Neural progenitor cell (in vitro differentiated cells): Measurements from ENCODE around the gene EVC. TPM values are rescaled to one million over a fixed set of nuclear protein-coding genes. Genes with fewer than 3 reads are reported as not detected.

Experiments used
- DNase-seq: peaks from one replicate; pipeline ENCODE4 v3.0.0-alpha.2; 2016; ENCODE audit warnings: low spot score
- H2AFZ ChIP-seq: fragments of 200-600 bp; sonication (generic); replicated peaks from 2 replicates; pipeline ENCODE4 v1.6.1; 2016; ENCODE audit warnings: antibody characterized with exemption
- H3F3A ChIP-seq: fragments of 200-600 bp; sonication (generic); 2 replicates; pipeline ENCODE4 v1.6.1; 2016; ENCODE audit warnings: antibody characterized with exemption, low read depth
- H3K27ac ChIP-seq: fragments of 200-600 bp; sonication (generic); 2 replicates; pipeline ENCODE4 v1.5.1; 2016; ENCODE audit warnings: mild to moderate bottlenecking
- H3K27me3 ChIP-seq: fragments of 200-600 bp; sonication (generic); 2 replicates; pipeline ENCODE4 v1.6.1; 2016; ENCODE audit warnings: mild to moderate bottlenecking, moderate library complexity
- H3K36me3 ChIP-seq: fragments of 200-600 bp; sonication (generic); 2 replicates; pipeline ENCODE4 v1.5.1; 2016
- H3K4me1 ChIP-seq: fragments of 200-600 bp; sonication (generic); 2 replicates; pipeline ENCODE4 v1.6.1; 2016; ENCODE audit warnings: mixed run types
- H3K4me2 ChIP-seq: fragments of 200-600 bp; sonication (generic); 2 replicates; pipeline ENCODE4 v1.6.1; 2016
- H3K4me3 ChIP-seq: fragments of 200-600 bp; sonication (generic); 2 replicates; pipeline ENCODE4 v1.5.1; 2016
- H3K79me2 ChIP-seq: fragments of 200-600 bp; sonication (generic); 2 replicates; pipeline ENCODE4 v1.6.1; 2016; ENCODE audit warnings: low read depth
- H3K9ac ChIP-seq: fragments of 200-600 bp; sonication (generic); 2 replicates; pipeline ENCODE4 v1.6.1; 2016
- H3K9me3 ChIP-seq: fragments of 200-600 bp; sonication (generic); 2 replicates; pipeline ENCODE4 v1.5.1; 2016; ENCODE audit warnings: low read depth
- H4K20me1 ChIP-seq: fragments of 200-600 bp; sonication (generic); 2 replicates; pipeline ENCODE4 v1.6.1; 2016; ENCODE audit warnings: low read depth
- H3K27ac Mint-ChIP-seq: 3 replicates; pipeline ENCODE4 v1.8.0; 2021; ENCODE audit warnings: mixed read lengths
- H3K27me3 Mint-ChIP-seq: 2 replicates; pipeline ENCODE4 v1.8.0; 2022; ENCODE audit warnings: low read depth, mild to moderate bottlenecking, inconsistent platforms, moderate library complexity, mixed read lengths; ENCODE audit not compliant: insufficient read depth
- H3K36me3 Mint-ChIP-seq: 3 replicates; pipeline ENCODE4 v1.8.0; 2021; ENCODE audit warnings: mixed read lengths
- H3K4me1 Mint-ChIP-seq: 3 replicates; pipeline ENCODE4 v1.8.0; 2021; ENCODE audit warnings: mixed read lengths
- H3K4me3 Mint-ChIP-seq: 3 replicates; pipeline ENCODE4 v1.8.0; 2021; ENCODE audit warnings: mild to moderate bottlenecking, moderate library complexity, mixed read lengths
- H3K9me3 Mint-ChIP-seq: 3 replicates; pipeline ENCODE4 v1.8.0; 2020; ENCODE audit warnings: mixed read lengths
- EZH2 ChIP-seq: fragments of 200-600 bp; sonication (generic); IDR thresholded peaks from 2 replicates; pipeline ENCODE4 v1.6.1; 2017; ENCODE audit warnings: antibody characterized with exemption, mild to moderate bottlenecking, moderate library complexity
- EZH2phosphoT487 ChIP-seq: fragments of 200-600 bp; sonication (generic); IDR thresholded peaks from 2 replicates; pipeline ENCODE4 v1.6.1; 2017; ENCODE audit warnings: antibody characterized with exemption
- total RNA-seq: library from RNA; depleted of rRNA; stranded (reverse); fragments of >200 nt; gene quantifications from 2 replicates; pipeline ENCODE4 v1.2.3, GENCODE V29; 2015; ENCODE audit warnings: low replicate concordance
- TF ChIP-seq, protein P1 (sequence below): fragments of 200-600 bp; sonication (generic); IDR thresholded peaks from 2 replicates; pipeline ENCODE4 v1.5.1; 2017; ENCODE audit warnings: antibody characterized with exemption, mild to moderate bottlenecking

The EVC gene
- total RNA-seq, 1 donor from 2014 or later: 3.6 TPM

DNA sequence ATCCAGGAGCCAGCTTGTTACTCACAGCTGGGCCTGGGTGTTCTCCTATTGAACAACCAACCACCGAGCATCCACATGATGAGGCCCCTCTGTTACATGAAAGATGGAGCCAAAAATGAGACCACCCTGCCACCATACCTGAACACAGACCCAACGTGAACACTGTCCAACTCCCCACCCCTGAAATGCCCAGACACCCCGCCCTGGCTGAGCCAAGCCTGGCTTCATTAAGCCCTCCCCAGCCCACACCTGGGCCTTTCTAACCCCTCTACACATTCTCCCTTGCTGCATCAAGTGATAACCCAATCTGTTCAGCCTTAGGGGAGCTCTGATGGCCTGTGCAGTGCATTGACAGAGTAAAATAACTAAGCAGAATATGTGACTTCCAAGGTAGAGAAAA, 80.7 kb downstream of the EVC start:
- H3F3A ChIP-seq: no peaks in the 10 kb centered on the region
- H3K36me3 ChIP-seq: no peaks in the 10 kb centered on the region
- H3K4me2 ChIP-seq: no peak overlapping the region
- no peak overlapping the region for H3K4me3 Mint-ChIP-seq
- no peak for DNase-seq
- no peaks in the 10 kb centered on the region for H3K4me1 Mint-ChIP-seq
- TF ChIP-seq, protein P1, sequence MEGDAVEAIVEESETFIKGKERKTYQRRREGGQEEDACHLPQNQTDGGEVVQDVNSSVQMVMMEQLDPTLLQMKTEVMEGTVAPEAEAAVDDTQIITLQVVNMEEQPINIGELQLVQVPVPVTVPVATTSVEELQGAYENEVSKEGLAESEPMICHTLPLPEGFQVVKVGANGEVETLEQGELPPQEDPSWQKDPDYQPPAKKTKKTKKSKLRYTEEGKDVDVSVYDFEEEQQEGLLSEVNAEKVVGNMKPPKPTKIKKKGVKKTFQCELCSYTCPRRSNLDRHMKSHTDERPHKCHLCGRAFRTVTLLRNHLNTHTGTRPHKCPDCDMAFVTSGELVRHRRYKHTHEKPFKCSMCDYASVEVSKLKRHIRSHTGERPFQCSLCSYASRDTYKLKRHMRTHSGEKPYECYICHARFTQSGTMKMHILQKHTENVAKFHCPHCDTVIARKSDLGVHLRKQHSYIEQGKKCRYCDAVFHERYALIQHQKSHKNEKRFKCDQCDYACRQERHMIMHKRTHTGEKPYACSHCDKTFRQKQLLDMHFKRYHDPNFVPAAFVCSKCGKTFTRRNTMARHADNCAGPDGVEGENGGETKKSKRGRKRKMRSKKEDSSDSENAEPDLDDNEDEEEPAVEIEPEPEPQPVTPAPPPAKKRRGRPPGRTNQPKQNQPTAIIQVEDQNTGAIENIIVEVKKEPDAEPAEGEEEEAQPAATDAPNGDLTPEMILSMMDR: no peak
- TF ChIP-seq EZH2 (no peak), EZH2phosphoT487 (no peak)
- peaks cover 2% of the 10 kb centered on the region for H4K20me1 ChIP-seq
- no peak overlapping the region for H3K9ac ChIP-seq
- H3K9me3 ChIP-seq: no peaks in the 10 kb centered on the region
- no peak overlapping the region for H2AFZ ChIP-seq
- H3K27ac Mint-ChIP-seq: peak overlapping the region; percentile 50
- H3K27ac ChIP-seq: no peak overlapping the region
- no peaks in the 10 kb centered on the region for H3K4me1 ChIP-seq
- H3K79me2 ChIP-seq: no peaks in the 10 kb centered on the region
- H3K27me3 Mint-ChIP-seq: peaks cover 5% of the 10 kb centered on the region
- H3K4me3 ChIP-seq: no peak overlapping the region
- no peaks in the 10 kb centered on the region for H3K9me3 Mint-ChIP-seq
- peaks cover 28% of the 10 kb centered on the region for H3K36me3 Mint-ChIP-seq
- no peaks in the 10 kb centered on the region for H3K27me3 ChIP-seq

DNA sequence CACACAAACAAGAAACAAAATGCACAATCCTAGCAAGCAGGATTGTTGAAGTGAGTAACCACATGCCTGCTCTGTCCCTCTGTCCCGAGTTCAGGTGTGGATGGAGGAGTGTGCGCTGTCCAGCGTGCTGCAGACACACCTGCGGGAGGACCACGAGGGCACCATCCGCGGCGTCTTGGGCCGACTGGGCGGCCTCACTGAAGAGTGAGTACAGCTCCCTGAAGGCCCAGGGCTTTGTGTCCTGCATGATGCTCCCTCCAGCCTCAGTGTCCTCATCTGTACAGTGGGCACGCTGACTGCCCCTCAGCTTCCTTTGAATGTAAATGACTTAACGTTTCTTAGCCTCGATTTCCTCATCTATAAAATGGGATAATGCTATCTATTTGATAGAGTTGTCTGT, 82.5 kb downstream of the EVC start:
- DNase-seq: no peak

DNA sequence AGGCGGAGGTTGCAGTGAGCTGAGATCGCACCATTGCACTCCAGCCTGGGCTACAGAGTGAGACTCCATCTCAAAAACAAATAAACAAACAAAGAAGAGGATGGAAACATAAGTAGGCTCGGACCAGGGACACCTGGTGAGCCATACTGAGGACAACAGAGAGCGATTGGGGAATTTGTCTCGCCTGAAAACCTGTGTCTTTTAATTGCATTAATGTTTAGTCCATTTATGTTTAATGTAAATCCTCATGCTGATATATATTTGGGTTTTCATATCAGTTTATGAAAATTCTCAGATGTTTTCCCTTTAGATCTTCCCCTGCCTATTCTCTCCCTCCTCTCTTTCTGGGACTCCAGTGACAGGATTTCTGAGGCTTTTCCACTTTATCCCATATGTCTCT, 84.6 kb downstream of the EVC start:
- Mint-ChIP-seq H3K36me3 (peaks cover 10% of the 10 kb centered on the region), H3K27ac (no peak overlapping the region), H3K27me3 (no peaks in the 10 kb centered on the region), H3K4me1 (no peaks in the 10 kb centered on the region), H3K9me3 (no peaks in the 10 kb centered on the region), H3K4me3 (no peak overlapping the region)
- Histone ChIP-seq H3K4me3 (no peak overlapping the region), H3K4me2 (no peak overlapping the region), H3K79me2 (no peaks in the 10 kb centered on the region), H3K4me1 (no peaks in the 10 kb centered on the region), H3K36me3 (no peaks in the 10 kb centered on the region), H2AFZ (no peak overlapping the region), H3K9me3 (no peaks in the 10 kb centered on the region), H3K27me3 (no peaks in the 10 kb centered on the region), H3F3A (no peaks in the 10 kb centered on the region), H3K9ac (no peak overlapping the region), H3K27ac (no peak overlapping the region), H4K20me1 (no peaks in the 10 kb centered on the region)
- TF ChIP-seq, protein P1: no peak
- TF ChIP-seq EZH2phosphoT487: no peak
- TF ChIP-seq EZH2: no peak
- DNase-seq: no peak

More for the DNA sequence above, 82.5 kb downstream of the EVC start:
- H3K27me3 Mint-ChIP-seq: peaks cover 4% of the 10 kb centered on the region
- H3K4me1 Mint-ChIP-seq: no peaks in the 10 kb centered on the region
- TF ChIP-seq EZH2phosphoT487 (no peak), EZH2 (no peak)
- TF ChIP-seq, protein P1: no peak
- H3K36me3 Mint-ChIP-seq: peaks cover 12% of the 10 kb centered on the region
- no peak overlapping the region for H3K4me3 Mint-ChIP-seq
- H3K9me3 Mint-ChIP-seq: no peaks in the 10 kb centered on the region
- H3K27ac Mint-ChIP-seq: no peak overlapping the region
- Histone ChIP-seq H3K27ac (no peak overlapping the region), H3K4me1 (no peaks in the 10 kb centered on the region), H3K27me3 (no peaks in the 10 kb centered on the region), H4K20me1 (peaks cover 2% of the 10 kb centered on the region), H3K4me3 (no peak overlapping the region), H3K4me2 (no peak overlapping the region), H3K9ac (no peak overlapping the region), H3K79me2 (no peaks in the 10 kb centered on the region), H3K9me3 (no peaks in the 10 kb centered on the region), H3K36me3 (no peaks in the 10 kb centered on the region), H2AFZ (no peak overlapping the region), H3F3A (no peaks in the 10 kb centered on the region)

DNA sequence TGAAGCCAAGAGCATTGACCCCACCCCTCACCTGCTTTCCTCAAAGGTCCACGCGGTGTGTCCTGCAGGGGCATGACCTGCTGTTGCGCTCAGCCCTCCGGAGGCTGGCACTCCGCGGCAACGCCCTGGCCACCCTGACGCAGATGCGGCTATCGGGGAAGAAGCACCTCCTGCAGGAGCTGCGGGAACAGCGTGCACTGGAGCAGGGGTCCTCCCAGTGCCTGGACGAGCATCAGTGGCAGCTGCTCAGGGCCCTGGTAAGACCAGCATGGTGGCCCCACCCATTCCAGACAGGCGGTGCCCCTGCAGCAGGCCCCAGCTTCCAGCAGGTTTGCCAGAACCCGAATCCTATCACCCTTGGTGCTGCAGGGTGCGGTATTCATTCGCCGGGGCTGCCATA, 86.0 kb downstream of the EVC start:
- H3K9ac ChIP-seq: no peak overlapping the region
- H4K20me1 ChIP-seq: no peaks in the 10 kb centered on the region
- H3K9me3 ChIP-seq: no peaks in the 10 kb centered on the region
- H3K36me3 ChIP-seq: no peaks in the 10 kb centered on the region
- no peaks in the 10 kb centered on the region for H3K27me3 ChIP-seq
- H3K79me2 ChIP-seq: no peaks in the 10 kb centered on the region
- no peaks in the 10 kb centered on the region for H3F3A ChIP-seq
- no peak for DNase-seq
- no peaks in the 10 kb centered on the region for H3K4me1 ChIP-seq
- no peak overlapping the region for H3K4me2 ChIP-seq
- no peak for TF ChIP-seq EZH2phosphoT487
- TF ChIP-seq, protein P1: no peak
- Mint-ChIP-seq H3K36me3 (peaks cover 13% of the 10 kb centered on the region), H3K4me3 (no peak overlapping the region), H3K27ac (no peak overlapping the region), H3K27me3 (no peaks in the 10 kb centered on the region), H3K4me1 (no peaks in the 10 kb centered on the region), H3K9me3 (no peaks in the 10 kb centered on the region)
- no peak overlapping the region for H3K4me3 ChIP-seq
- no peak overlapping the region for H3K27ac ChIP-seq
- H2AFZ ChIP-seq: no peak overlapping the region
